Common myeloid progenitor, CD34-positive (primary cell): ENCODE results near the gene UGGT1.

Experiments used
- CTCF ChIA-PET: fragments of 350-600 bp; sonication (Branson Sonifier 250); formaldehyde crosslinking; loops from one replicate; lab custom pipeline; 2021; ENCODE audit warnings: antibody characterized with exemption; lab: Charles Lee
- POLR2A ChIA-PET: fragments of 350-600 bp; sonication (Branson Sonifier 250); formaldehyde crosslinking; loops from one replicate; lab custom pipeline; 2021; ENCODE audit warnings: antibody characterized with exemption; lab: Charles Lee
- DNase-seq, 3 donors: peaks; one replicate each; pipeline versions ENCODE4 v3.0.0 to v3.0.0-alpha.2; 2013
- H3K27ac ChIP-seq, 2 experiments: 1 replicate in 1 of 2; 2 replicates in 1 of 2; pipeline ENCODE4 v1.7.0; 2013; ENCODE audit warnings: inconsistent platforms in 2 of 2, low read length in 2 of 2, mild to moderate bottlenecking in 2 of 2, low read depth in 1 of 2, moderate library complexity in 1 of 2; ENCODE audit not compliant: severe bottlenecking in 2 of 2, insufficient read depth in 1 of 2, poor library complexity in 1 of 2
- H3K27me3 ChIP-seq, 5 experiments: replicated peaks in 2 of 5; 1 replicate in 3 of 5; 2 replicates in 2 of 5; pipeline versions ENCODE4 v1.6.1 to v1.7.0; 2013; ENCODE audit warnings: low read length in 4 of 5, mild to moderate bottlenecking in 2 of 5, moderate library complexity in 2 of 5, inconsistent platforms in 1 of 5; ENCODE audit not compliant: insufficient read depth in 5 of 5, control insufficient read depth in 4 of 5
- H3K36me3 ChIP-seq, 4 experiments: 1 replicate in 2 of 4; 2 replicates in 2 of 4; pipeline versions ENCODE4 v1.6.1 to v1.7.0; 2013; ENCODE audit warnings: low read length in 3 of 4, control low read depth in 1 of 4, mild to moderate bottlenecking in 1 of 4; ENCODE audit not compliant: control insufficient read depth in 4 of 4, insufficient read depth in 4 of 4
- H3K4me1 ChIP-seq, 4 experiments: 1 replicate in 3 of 4; 2 replicates in 1 of 4; pipeline versions ENCODE4 v1.6.1 to v1.7.1; 2013; ENCODE audit warnings: low read length in 3 of 4, mild to moderate bottlenecking in 3 of 4, control low read depth in 1 of 4, inconsistent platforms in 1 of 4, moderate library complexity in 1 of 4; ENCODE audit not compliant: control insufficient read depth in 4 of 4, insufficient read depth in 4 of 4; ENCODE audit errors: control extremely low read depth in 1 of 4
- H3K4me3 ChIP-seq, 7 experiments: 1 replicate in 4 of 7; 2 replicates in 3 of 7; pipeline versions ENCODE4 v1.5.1 to v1.7.0; 2013; ENCODE audit warnings: mild to moderate bottlenecking in 7 of 7, low read length in 6 of 7, moderate library complexity in 6 of 7, inconsistent platforms in 2 of 7, low read depth in 2 of 7, control low read depth in 1 of 7; ENCODE audit not compliant: insufficient read depth in 4 of 7, control insufficient read depth in 1 of 7; ENCODE audit errors: extremely low read depth in 1 of 7
- H3K9me3 ChIP-seq, 5 experiments: 1 replicate in 4 of 5; 2 replicates in 1 of 5; pipeline versions ENCODE4 v1.6.1 to v1.7.1; 2013; ENCODE audit warnings: low read length in 4 of 5, mild to moderate bottlenecking in 2 of 5, inconsistent platforms in 1 of 5, low read depth in 1 of 5, moderate library complexity in 1 of 5; ENCODE audit not compliant: control insufficient read depth in 4 of 5, insufficient read depth in 2 of 5; ENCODE audit errors: control extremely low read depth in 1 of 5
- WGBS: methylation state at CpG from one replicate; pipeline ENCODE4 v1.1.5; 2013; ENCODE audit not compliant: insufficient coverage; 5-methylcytosine and 5-hydroxymethylcytosine counted together

Gene UGGT1

DNA sequence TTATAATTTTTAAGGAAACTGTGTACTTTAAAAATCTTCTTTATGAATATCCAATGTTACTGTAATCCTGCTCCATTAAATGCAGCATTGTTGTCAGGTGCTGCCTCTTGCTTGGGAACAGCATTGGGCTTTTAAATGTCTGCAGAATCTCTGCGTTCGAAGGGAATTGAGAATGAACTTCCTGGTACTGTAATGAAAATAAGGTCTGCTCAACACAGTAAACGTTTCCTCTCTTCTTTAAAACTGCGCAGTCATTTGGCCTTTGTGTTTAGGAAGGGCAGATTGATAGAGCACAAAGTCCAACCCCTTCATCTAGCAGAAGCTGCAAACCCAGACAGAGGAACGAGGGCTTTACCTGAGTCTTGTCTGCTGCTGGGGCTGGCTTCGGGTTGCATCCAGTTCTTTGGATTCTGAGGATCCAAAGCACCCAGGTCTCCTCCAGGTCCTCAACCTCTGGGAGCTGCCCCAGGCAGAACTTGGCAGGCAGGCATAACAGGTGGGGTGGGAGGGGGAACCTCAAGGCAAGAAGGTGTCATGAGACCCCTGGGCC is 104.5 kb downstream of the UGGT1 start:
- WGBS = 0% methylated on average over 2 of the region's 6 CpGs
- Histone ChIP-seq H3K4me3 (peak overlapping the region in 3 of 7 experiments; percentile 11 to 55 (median 13)), H3K27me3 (no peaks in the 10 kb centered on the region), H3K4me1 (peaks cover 7 to 24% (median 21%) of the 10 kb centered on the region in 4 experiments), H3K9me3 (no peaks in the 10 kb centered on the region), H3K27ac (peak overlapping the region in 1 of 2 experiments; percentile 19), H3K36me3 (peaks cover 4 to 25% (median 12%) of the 10 kb centered on the region in 4 experiments)
- ChIA-PET CTCF (interaction anchor here (0.7 to 1.8 kb wide), 3 partner anchors 15 to 87 kb away, joined by 3 to 7 read pairs (median 3); no protein-coding TSS in a partner anchor), POLR2A (no interaction called here)
- peak; percentile 43 to 83 (median 74) for DNase-seq

DNA sequence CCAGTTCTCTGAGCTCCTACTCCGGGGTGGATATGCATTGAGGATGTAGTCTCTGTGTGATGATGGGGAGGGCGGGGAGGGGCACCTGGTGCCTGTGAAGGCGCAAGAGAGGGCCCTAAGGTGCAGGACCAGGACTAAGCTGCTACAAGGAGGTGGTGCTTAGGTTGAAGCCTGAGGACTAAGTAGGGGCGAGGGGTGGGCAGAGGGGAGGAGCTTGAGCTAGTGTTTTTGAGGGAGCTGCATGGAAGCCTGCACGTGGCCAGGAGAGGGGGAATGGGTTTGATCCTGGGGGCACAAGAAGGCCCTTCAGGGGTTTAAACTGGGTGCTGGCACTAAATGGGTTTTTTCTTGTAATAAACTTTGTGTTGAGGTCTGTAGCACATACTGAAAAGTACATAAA is 105.0 kb downstream of the UGGT1 start:
- CTCF ChIA-PET = interaction anchor here (0.7 to 1.8 kb wide), 3 partner anchors 16 to 87 kb away, joined by 3 to 7 read pairs (median 3); no protein-coding TSS in a partner anchor

GRCh38 chr2:128196471-128196931 is 105.5 kb downstream of the UGGT1 start:
- Histone ChIP-seq H3K4me1 (peaks cover 7 to 24% (median 21%) of the 10 kb centered on the region in 4 experiments), H3K36me3 (peaks cover 3 to 16% (median 6%) of the 10 kb centered on the region in 4 experiments), H3K27me3 (no peaks in the 10 kb centered on the region), H3K4me3 (peak overlapping the region in 3 of 7 experiments; percentile 8 to 55 (median 30)), H3K27ac (peak overlapping the region; percentile 19 to 27), H3K9me3 (no peaks in the 10 kb centered on the region)
- ChIA-PET CTCF (interaction anchor here (1.1 to 1.8 kb wide), 2 partner anchors 16 to 19 kb away, joined by 3 to 7 read pairs; no protein-coding TSS in a partner anchor), POLR2A (no interaction called here)
- 30% methylated on average over 6 of the region's 6 CpGs for WGBS
- DNase-seq = peak in 2 of 3 donors; percentile 55 to 67

More for the DNA sequence above, 105.0 kb downstream of the UGGT1 start:
- Histone ChIP-seq H3K27ac (peak overlapping the region in 1 of 2 experiments; percentile 19), H3K4me1 (peaks cover 7 to 24% (median 21%) of the 10 kb centered on the region in 4 experiments), H3K36me3 (peaks cover 3 to 20% (median 8%) of the 10 kb centered on the region in 4 experiments), H3K4me3 (peak overlapping the region in 2 of 7 experiments; percentile 30 to 55), H3K27me3 (no peaks in the 10 kb centered on the region), H3K9me3 (no peaks in the 10 kb centered on the region)
- 20% methylated on average over 2 of the region's 5 CpGs for WGBS
- DNase-seq = peak in 1 of 3 donors; percentile 22
- POLR2A ChIA-PET = no interaction called here

GRCh38 chr2:128197059-128197458 is 106.1 kb downstream of the UGGT1 start:
- Histone ChIP-seq H3K9me3 (no peaks in the 10 kb centered on the region), H3K4me3 (peak overlapping the region in 1 of 7 experiments; percentile 30), H3K27ac (peak overlapping the region in 1 of 2 experiments; percentile 27), H3K4me1 (peaks cover 7 to 24% (median 21%) of the 10 kb centered on the region in 4 experiments), H3K27me3 (no peaks in the 10 kb centered on the region), H3K36me3 (peaks cover 0 to 10% (median 4%) of the 10 kb centered on the region in 4 experiments)
- ChIA-PET POLR2A (no interaction called here), CTCF (interaction anchor here (1.8 kb wide), 1 partner anchor 17 kb away, joined by 7 read pairs; no protein-coding TSS in a partner anchor)
- WGBS = 93% methylated on average over 3 of the region's 8 CpGs
- DNase-seq = no peak

DNA sequence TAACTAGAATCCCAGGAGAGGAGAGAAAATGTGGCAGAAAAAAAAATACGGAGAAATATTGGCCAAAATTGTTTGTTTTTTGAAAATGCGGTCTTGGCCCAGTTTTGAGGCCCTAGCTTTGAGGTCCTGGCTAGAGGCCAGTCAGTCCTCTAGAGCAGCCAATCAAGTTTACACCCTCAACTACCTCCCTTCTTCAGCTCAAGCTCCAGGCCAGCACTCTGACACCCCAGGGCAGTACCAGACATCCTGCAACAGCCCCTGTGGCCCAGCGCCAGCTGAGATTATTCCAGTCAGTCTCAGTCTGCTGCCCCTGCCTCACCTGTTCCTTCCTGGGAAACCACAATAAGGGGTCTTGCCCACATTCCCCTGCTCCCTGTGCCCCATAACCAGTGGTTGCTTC is 107.7 kb downstream of the UGGT1 start:
- Histone ChIP-seq H3K4me1 (peaks cover 7 to 24% (median 21%) of the 10 kb centered on the region in 4 experiments), H3K36me3 (peaks cover 0 to 2% (median 0%) of the 10 kb centered on the region in 4 experiments), H3K27me3 (no peaks in the 10 kb centered on the region), H3K9me3 (no peaks in the 10 kb centered on the region), H3K4me3 (no peak overlapping the region), H3K27ac (no peak overlapping the region)
- ChIA-PET CTCF (no interaction called here), POLR2A (no interaction called here)
- DNase-seq = no peak
- WGBS = 75% methylated on average over 1 of the region's 3 CpGs

DNA sequence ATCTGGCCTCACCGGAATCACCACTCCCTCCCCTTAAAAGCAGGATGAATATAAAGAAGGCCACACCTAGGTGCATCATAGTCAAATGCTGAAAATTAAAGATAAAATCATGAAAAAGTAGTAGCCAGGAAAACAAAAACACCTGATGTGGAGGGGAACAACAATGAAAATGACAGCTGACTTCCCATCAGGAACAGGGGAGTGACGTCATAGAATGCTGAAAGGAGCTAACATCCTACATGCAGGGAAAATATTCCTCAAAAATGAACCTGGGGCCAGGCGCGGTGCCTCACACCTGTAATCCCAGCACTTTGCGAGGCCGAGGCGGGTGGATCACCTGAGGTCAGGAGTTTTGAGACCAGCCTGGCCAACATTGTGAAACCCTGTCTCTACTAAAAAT is 108.1 kb downstream of the UGGT1 start:
- no peaks in the 10 kb centered on the region for H3K9me3 ChIP-seq
- H3K4me3 ChIP-seq = no peak overlapping the region
- no peaks in the 10 kb centered on the region for H3K36me3 ChIP-seq
- H3K27ac ChIP-seq = no peak overlapping the region
- CTCF ChIA-PET = no interaction called here
- POLR2A ChIA-PET = no interaction called here
- peaks cover 7 to 24% (median 21%) of the 10 kb centered on the region in 4 experiments for H3K4me1 ChIP-seq
- WGBS = 96% methylated on average over 6 of the region's 7 CpGs
- no peak for DNase-seq
- H3K27me3 ChIP-seq = no peaks in the 10 kb centered on the region

GRCh38 chr2:128202791-128203190 is 111.8 kb downstream of the UGGT1 start:
- WGBS = no CpG with 5 or more reads among the region's 1 CpG
- Histone ChIP-seq H3K4me3 (no peak overlapping the region), H3K4me1 (no peaks in the 10 kb centered on the region), H3K36me3 (no peaks in the 10 kb centered on the region), H3K27me3 (no peaks in the 10 kb centered on the region), H3K9me3 (peaks cover 0 to 3% (median 0%) of the 10 kb centered on the region in 5 experiments), H3K27ac (no peak overlapping the region)
- CTCF ChIA-PET = interaction anchor here (0.5 kb wide), 1 partner anchor 11 kb away, joined by 5 read pairs; no protein-coding TSS in a partner anchor
- POLR2A ChIA-PET = no interaction called here
- DNase-seq = no peak
